Stimulated activated CD8-positive, alpha-beta memory T cell treated with anti-CD3 and anti-CD28 coated beads, Interleukin-15, amount 100 ng/mL, for 48 hours (primary cell): ENCODE measurements around the gene OPRD1.
A peak's percentile ranks its signal among the peaks of the same experiment; 100 is the strongest.

Experiments
- DNase-seq, 2 donors: peaks; one replicate each; pipeline ENCODE4 v3.0.0-alpha.2; 2020; ENCODE audit warnings: low read depth in 2 of 2

The OPRD1 gene

DNA sequence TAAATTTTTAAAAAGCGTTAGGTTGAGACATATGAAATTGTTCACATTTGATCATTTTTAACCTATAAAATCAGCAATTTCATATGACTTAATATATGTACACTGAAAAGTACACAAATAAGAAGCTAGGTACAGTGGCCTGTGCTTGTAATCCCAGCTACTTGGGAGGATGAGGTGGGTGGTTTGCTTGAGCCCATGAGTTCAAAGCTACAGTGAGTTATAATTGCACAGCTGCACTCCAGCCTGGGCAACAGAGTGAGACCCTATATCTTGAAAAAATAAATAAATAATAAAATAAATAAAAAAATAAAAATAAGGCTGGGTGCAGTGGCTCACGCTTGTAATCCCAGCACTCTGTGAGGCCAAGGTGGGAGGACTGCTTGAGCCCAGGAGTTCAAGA, 97.2 kb downstream of the OPRD1 start:
- DNase-seq, result no peak

DNA sequence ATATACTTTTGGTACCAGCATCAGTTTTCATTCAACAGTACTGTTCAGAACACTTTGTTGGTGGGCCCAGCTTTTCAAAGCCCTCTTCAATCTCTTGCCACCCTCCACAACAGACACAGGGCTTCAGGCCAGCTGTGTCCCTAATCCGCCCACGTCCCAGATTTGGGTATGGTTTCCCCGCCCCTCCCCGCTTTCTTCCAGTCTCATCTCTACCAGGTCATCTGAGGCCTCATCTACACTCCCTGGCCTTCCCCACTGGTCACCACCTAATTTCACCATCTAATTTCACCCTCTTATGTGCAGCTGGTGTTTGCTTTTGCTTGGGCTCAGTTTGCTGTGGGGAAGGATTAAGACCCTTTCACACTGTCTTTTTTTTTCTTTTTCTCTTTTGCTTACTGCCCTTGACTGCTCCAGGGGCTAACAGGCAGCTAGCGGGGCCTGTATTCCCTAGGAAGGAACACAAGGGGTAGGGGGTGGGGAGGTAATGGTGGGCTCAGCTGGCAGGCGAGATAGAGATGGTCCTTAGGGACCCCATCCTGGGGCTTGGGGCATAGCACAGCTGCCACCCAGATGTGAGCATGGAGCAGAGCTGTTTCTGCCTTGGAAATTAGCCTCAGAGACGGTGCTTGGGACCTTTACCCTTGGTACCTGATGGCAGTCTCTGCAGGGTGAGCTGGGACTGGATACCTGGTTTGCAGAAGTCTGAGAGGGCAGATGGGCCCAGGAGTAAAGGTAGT, 98.6 kb downstream of the OPRD1 start:
- DNase-seq, result no peak

DNA sequence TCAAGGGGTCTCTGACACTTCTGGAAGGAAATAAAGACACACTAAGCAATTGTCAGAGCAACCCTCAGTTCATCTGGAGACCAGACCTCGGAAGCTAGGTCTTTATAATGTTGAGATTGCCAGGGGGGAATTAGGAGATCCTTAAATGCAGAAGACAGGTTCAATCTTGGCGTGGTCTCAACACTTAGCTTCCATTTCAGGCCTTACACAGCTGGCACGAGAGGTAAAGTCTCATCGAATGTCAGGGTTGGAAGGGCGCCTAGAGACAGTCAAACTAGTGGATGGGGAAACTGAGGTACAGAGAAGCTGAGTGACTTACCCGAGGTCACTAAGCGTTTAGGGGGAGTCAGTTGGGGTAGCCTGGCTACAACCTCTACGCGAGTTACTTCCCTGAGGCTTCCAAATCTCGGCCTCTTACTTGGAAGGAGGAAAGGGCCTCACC, 101.8 kb downstream of the OPRD1 start:
- no peak for DNase-seq

DNA sequence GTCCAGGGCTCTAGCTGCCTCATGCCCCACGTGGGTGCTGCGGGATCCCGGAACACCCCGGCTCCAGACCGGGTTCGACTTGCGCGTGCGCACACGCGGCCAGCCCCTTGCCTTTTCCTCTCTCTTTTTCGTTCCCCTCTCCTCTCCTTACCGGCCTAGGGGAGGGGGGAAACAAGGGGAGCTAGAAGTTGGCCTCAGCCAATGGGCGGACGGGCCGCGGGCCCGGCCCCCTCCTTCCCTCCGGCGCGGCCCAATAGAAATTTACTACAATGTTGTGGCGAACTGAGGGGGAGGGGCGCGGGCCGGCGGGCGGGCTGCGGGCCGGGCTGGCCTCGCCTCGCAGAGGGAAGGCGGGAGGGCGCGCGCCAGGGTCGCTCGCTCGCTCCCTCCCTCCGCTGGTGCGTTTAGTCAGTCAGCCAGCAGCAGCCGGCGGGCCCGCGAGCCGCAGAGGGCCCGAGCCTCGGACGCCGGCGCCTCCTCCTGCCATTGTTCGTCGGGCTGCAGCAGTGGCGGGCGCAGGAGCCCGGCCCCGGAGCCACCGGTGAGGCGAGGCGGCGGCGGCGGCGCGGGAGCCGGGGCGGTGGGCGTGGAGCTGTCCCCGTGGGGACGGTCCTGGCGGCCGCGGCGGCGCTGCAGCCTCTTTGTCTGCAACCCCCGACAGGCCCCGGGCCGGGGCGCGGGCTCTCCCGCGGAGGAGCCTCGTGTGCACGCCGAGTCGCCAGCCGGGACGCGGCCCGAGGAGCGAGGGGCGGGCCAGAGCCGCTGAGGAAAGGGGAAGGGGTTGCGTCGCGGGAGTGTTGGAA, 102.5 kb downstream of the OPRD1 start, which contains the start of gene EPB41:
TSS of gene EPB41 (plus strand) at position 342 of the 803 bp plus-strand sequence. CDS start 72,869 bp downstream, outside the sequence.
- peak; percentile 85 to 87 for DNase-seq

DNA sequence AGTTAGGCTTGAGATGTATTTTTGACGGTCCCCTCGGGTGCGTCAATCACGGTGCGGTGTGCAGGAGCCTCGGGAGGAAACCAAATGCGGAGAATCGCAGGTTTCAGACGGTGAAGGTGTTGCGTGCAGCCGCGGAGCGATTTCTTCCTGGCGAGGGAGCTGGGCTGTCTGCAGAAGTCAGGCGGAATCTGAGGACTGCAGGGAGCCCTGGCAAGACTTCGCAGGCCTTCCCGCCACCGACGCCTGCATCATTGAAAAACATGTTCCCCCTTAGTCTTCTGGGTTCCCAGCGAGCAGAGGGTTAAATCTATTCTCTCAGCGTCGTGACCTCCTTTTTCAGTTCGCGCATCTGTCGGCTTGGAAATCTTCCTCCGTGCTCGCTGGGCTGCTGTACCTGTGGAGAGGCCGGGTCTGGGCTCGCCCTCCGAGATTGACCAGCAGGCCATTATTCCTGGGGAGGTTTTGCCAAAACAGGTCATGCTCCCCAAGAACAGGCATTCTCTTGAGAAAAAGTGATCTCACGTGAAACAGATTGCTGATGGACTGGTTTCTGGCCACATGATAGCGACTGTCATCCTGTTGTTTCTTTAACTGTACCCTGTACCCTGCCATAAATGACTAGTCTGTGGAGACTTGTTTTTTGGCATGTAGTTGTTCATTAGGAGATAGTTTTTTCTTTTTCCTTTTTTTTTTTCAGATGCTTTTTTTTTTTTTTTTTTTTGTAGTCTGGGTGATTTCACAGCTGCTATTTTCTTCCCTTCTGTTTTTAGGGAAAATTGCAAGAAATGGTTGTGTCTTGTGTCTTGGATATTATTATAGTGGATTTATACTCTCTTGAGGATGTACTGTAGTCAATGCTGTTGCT, 103.3 kb downstream of the OPRD1 start:
- no peak for DNase-seq

DNA sequence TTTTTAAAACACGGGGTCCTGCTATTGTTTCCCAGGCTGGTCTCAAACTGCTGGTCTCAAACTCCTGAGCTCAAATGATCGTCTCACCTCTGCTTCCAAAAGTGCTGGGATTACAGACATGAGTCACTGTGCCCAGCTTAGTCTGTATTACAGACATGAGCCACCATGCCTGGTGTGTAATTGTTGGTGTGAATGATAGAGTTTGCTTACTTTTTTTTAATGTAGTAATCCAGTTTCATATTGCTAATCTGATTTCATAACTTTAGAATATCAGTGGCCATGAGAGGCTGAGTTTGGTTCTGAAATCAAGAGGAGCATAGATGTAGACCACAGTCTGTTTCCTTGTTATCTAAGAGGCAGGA, 105.8 kb downstream of the OPRD1 start:
- DNase-seq, result no peak
